B cell (primary cell): ENCODE data around the gene ZNF398.

Experiments
- CTCF ChIP-seq: fragments of 200-600 bp; IDR thresholded peaks from one replicate; pipeline ENCODE4 v1.8.0; 2022; ENCODE audit warnings: antibody characterized with exemption, mild to moderate bottlenecking
- EZH2 ChIP-seq: IDR thresholded peaks from 2 replicates; pipeline ENCODE4 v1.6.1; 2012; ENCODE audit warnings: borderline replicate concordance, low read depth, mild to moderate bottlenecking, moderate library complexity, low read length; ENCODE audit not compliant: insufficient read depth, poor library complexity, severe bottlenecking

GRCh38 chr7:149125863-149126661, 21.2 kb upstream of the ZNF398 start, which contains the start of gene ZNF425:
- TF ChIP-seq CTCF: peak; percentile 89
- TF ChIP-seq EZH2: no peak
